HL-60/S4 treated with retinoic acid at 250 ng/mL for 4 days and 3 days (cell line): ENCODE results near the gene HTR3B.

Experiments
- in situ Hi-C: fragments of 300-500 bp; cut with MboI; formaldehyde crosslinking; loops from 2 replicates; pipeline ENCODE4 v1.7.0; 2022; ENCODE audit warnings: low sequenced_read_pairs

The HTR3B gene

GRCh38 chr11:113986351-113987140 is 82.0 kb downstream of the HTR3B start:
- in situ Hi-C loops = no loop called here

GRCh38 chr11:113989381-113989780 is 84.8 kb downstream of the HTR3B start:
- in situ Hi-C loops = no loop called here

GRCh38 chr11:113989916-113990315 is 85.3 kb downstream of the HTR3B start:
- in situ Hi-C loops = no loop called here

GRCh38 chr11:113991170-113991569 is 86.6 kb downstream of the HTR3B start:
- in situ Hi-C loops = no loop called here

GRCh38 chr11:113991718-113992458 is 87.3 kb downstream of the HTR3B start:
- in situ Hi-C loops = no loop called here

GRCh38 chr11:113992459-113993110 is 88.0 kb downstream of the HTR3B start:
- in situ Hi-C loops = no loop called here

- in situ Hi-C loops = no loop called here
Observed at GRCh38 chr11:113994077-113994954, 89.7 kb downstream of the HTR3B start.
